SU-DHL-6 (cell line): ENCODE measurements around the gene TULP4.

Experiments
- H2AFZ ChIP-seq: fragments of 200-600 bp; sonication (generic); 2 replicates; pipeline ENCODE4 v1.6.1; 2014; ENCODE audit warnings: low read depth, mild to moderate bottlenecking, moderate library complexity, mixed read lengths, antibody characterized with exemption, low read length; ENCODE audit not compliant: severe bottlenecking
- H3F3A ChIP-seq: fragments of 200-600 bp; shearing (Covaris generic); 2 replicates; pipeline ENCODE4 v1.6.0; 2016; ENCODE audit warnings: antibody characterized with exemption, mild to moderate bottlenecking; ENCODE audit not compliant: insufficient read depth
- H3K27ac ChIP-seq: fragments of 200-600 bp; sonication (generic); 2 replicates; pipeline ENCODE4 v1.5.1; 2016; ENCODE audit warnings: low read depth, mild to moderate bottlenecking, low read length, moderate library complexity, mixed read lengths
- H3K27me3 ChIP-seq: fragments of 200-600 bp; sonication (generic), shearing (Covaris generic); 2 replicates; pipeline ENCODE4 v1.6.0; 2014; ENCODE audit warnings: mild to moderate bottlenecking, low read length
- H3K36me3 ChIP-seq: fragments of 200-600 bp; sonication (generic); 2 replicates; pipeline ENCODE4 v1.6.1; 2014; ENCODE audit warnings: mild to moderate bottlenecking, low read length, mixed read lengths
- H3K4me2 ChIP-seq: fragments of 300-600, 200-600 bp; shearing (Covaris generic), sonication (generic); 2 replicates; pipeline ENCODE4 v1.6.0; 2014; ENCODE audit warnings: low read length, low read depth, mild to moderate bottlenecking; ENCODE audit not compliant: poor library complexity, severe bottlenecking
- H3K4me3 ChIP-seq: fragments of 200-600 bp; sonication (generic); 2 replicates; pipeline ENCODE4 v1.5.1; 2014; ENCODE audit warnings: antibody characterized with exemption, low read length, mild to moderate bottlenecking, mixed read lengths; ENCODE audit not compliant: insufficient read depth, poor library complexity, severe bottlenecking
- H3K79me2 ChIP-seq: fragments of 200-600 bp; sonication (generic); 2 replicates; pipeline ENCODE4 v1.6.1; 2014; ENCODE audit warnings: mild to moderate bottlenecking, low read length, moderate library complexity; ENCODE audit not compliant: insufficient read depth
- H3K9ac ChIP-seq: fragments of 200-600 bp; sonication (generic); 2 replicates; pipeline ENCODE4 v1.7.0; 2014; ENCODE audit warnings: mild to moderate bottlenecking, low read length
- H3K9me2 ChIP-seq: fragments of 200-600 bp; sonication (generic); replicated peaks from 2 replicates; pipeline ENCODE4 v1.6.1; 2014; ENCODE audit warnings: low read length; ENCODE audit not compliant: insufficient read depth
- H3K9me3 ChIP-seq: fragments of 200-600 bp; sonication (generic); 2 replicates; pipeline ENCODE4 v1.6.1; 2014; ENCODE audit warnings: low read length, mixed read lengths; ENCODE audit not compliant: insufficient read depth
- H4K20me1 ChIP-seq: fragments of 200-600 bp; sonication (generic); 2 replicates; pipeline ENCODE4 v1.6.1; 2014; ENCODE audit warnings: low read depth, mild to moderate bottlenecking, antibody characterized with exemption, low read length, moderate library complexity, mixed read lengths
- CTCF ChIP-seq: fragments of 200-600 bp; sonication (generic); IDR thresholded peaks from one replicate; pipeline ENCODE4 v1.5.1; 2017; ENCODE audit warnings: antibody characterized with exemption, mild to moderate bottlenecking, low read length, moderate library complexity; ENCODE audit not compliant: insufficient read depth, poor library complexity, severe bottlenecking
- EZH2phosphoT487 ChIP-seq: fragments of 200-600 bp; sonication (generic), shearing (Covaris generic); conservative IDR thresholded peaks from 2 replicates; pipeline ENCODE4 v1.6.1; 2018; ENCODE audit warnings: mild to moderate bottlenecking, antibody characterized with exemption, low read length, moderate library complexity, mixed read lengths

The TULP4 gene

GRCh38 chr6:158321960-158322359 lies 9.7 kb downstream of the TULP4 start:
- Histone ChIP-seq H3F3A (no peaks in the 10 kb centered on the region), H3K9me3 (no peaks in the 10 kb centered on the region), H3K4me2 (no peak overlapping the region), H3K79me2 (peaks cover 87% of the 10 kb centered on the region), H3K4me3 (no peak overlapping the region), H3K27ac (no peak overlapping the region), H3K36me3 (0 out of 2 replicates have a peak, but pooled peaks cover under 1% of the 10 kb centered on the region), H4K20me1 (no peaks in the 10 kb centered on the region; the same call in 1 of the 2 replicates), H3K9me2 (no peaks in the 10 kb centered on the region), H2AFZ (no peak overlapping the region), H3K9ac (no peak overlapping the region), H3K27me3 (no peaks in the 10 kb centered on the region)
- TF ChIP-seq CTCF (no peak), EZH2phosphoT487 (no peak)

DNA sequence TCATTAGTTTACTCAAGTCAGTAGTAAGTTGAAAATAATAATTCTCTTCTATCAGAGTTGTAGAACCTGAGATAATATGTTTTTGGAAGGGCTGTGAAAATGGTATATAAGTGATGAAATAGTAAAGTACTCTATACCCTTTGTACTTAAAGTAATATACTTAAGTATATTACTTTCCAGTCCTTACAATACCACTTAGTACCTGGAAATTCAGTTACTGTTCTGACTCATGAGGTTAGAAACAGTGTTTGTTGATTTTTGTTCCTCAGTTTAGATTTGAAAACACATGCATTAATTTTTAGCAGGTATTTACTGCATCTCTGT lies 10.1 kb downstream of the TULP4 start:
- no peaks in the 10 kb centered on the region for H3K36me3 ChIP-seq
- H3K79me2 ChIP-seq = peaks cover 90% of the 10 kb centered on the region
- H2AFZ ChIP-seq = no peak overlapping the region
- no peaks in the 10 kb centered on the region for H3K9me3 ChIP-seq
- no peak for TF ChIP-seq CTCF
- no peak for TF ChIP-seq EZH2phosphoT487
- no peak overlapping the region for H3K4me2 ChIP-seq
- no peak overlapping the region for H3K27ac ChIP-seq
- no peaks in the 10 kb centered on the region for H3K27me3 ChIP-seq
- no peak overlapping the region for H3K9ac ChIP-seq
- H3K4me3 ChIP-seq = no peak overlapping the region
- H4K20me1 ChIP-seq = peaks cover under 1% of the 10 kb centered on the region; the same call in 1 of the 2 replicates
- no peaks in the 10 kb centered on the region for H3F3A ChIP-seq
- no peaks in the 10 kb centered on the region for H3K9me2 ChIP-seq

- H2AFZ ChIP-seq = no peak overlapping the region
- H3K79me2 ChIP-seq = peaks cover 94% of the 10 kb centered on the region
- no peaks in the 10 kb centered on the region for H3F3A ChIP-seq
- H3K9ac ChIP-seq = no peak overlapping the region
- TF ChIP-seq CTCF (no peak), EZH2phosphoT487 (no peak)
- no peak overlapping the region for H3K4me3 ChIP-seq
- H3K4me2 ChIP-seq = no peak overlapping the region
- peaks cover 3% of the 10 kb centered on the region; the same call in 1 of the 2 replicates for H4K20me1 ChIP-seq
- no peaks in the 10 kb centered on the region for H3K9me3 ChIP-seq
- no peaks in the 10 kb centered on the region for H3K36me3 ChIP-seq
- no peak overlapping the region for H3K27ac ChIP-seq
- H3K9me2 ChIP-seq = no peaks in the 10 kb centered on the region
- H3K27me3 ChIP-seq = no peaks in the 10 kb centered on the region
Measured at GRCh38 chr6:158322724-158323560, 10.7 kb downstream of the TULP4 start.
